Dermis blood vessel endothelial cell (primary cell): ENCODE measurements around the gene GPR27. TPM values are rescaled to one million over a fixed set of nuclear protein-coding genes. Genes with fewer than 3 reads are reported as not detected.

ENCODE experiments used
- DNase-seq: peaks from one replicate; pipeline ENCODE4 v3.0.0; 2010
- total RNA-seq: library from RNA; depleted of rRNA; stranded (reverse); fragments of >200 nt; gene quantifications from 2 replicates; pipeline ENCODE4 v1.2.3, GENCODE V29; 2014

The GPR27 gene
- total RNA-seq, 1 donor from 2014 or later = not detected

- no peak for DNase-seq
Observed at GRCh38 chr3:71733319-71733718, 20.3 kb upstream of the GPR27 start.

GRCh38 chr3:71734881-71735280 lies 18.8 kb upstream of the GPR27 start:
- DNase-seq = no peak

- no peak for DNase-seq
Observed at GRCh38 chr3:71742621-71743020, 11.0 kb upstream of the GPR27 start.

GRCh38 chr3:71744738-71745137 lies 8.9 kb upstream of the GPR27 start:
- DNase-seq = no peak

GRCh38 chr3:71751602-71752001 lies 2.1 kb upstream of the GPR27 start:
- DNase-seq = no peak

- no peak for DNase-seq
Observed at GRCh38 chr3:71752831-71753700, 589 bp upstream of the GPR27 start.

- DNase-seq = no peak
Observed at GRCh38 chr3:71754610-71755253, 1.1 kb downstream of the GPR27 start.

GRCh38 chr3:71758091-71758490 lies 4.4 kb downstream of the GPR27 start:
- no peak for DNase-seq

GRCh38 chr3:71759401-71759800 lies 5.7 kb downstream of the GPR27 start:
- DNase-seq = no peak

- DNase-seq = no peak
Observed at GRCh38 chr3:71760140-71760539, 6.5 kb downstream of the GPR27 start.

GRCh38 chr3:71763426-71763825 lies 9.8 kb downstream of the GPR27 start:
- DNase-seq = no peak

- DNase-seq = no peak
Observed at GRCh38 chr3:71771126-71771525, 17.5 kb downstream of the GPR27 start.

- DNase-seq = no peak
Observed at GRCh38 chr3:71771884-71772283, 18.2 kb downstream of the GPR27 start.

GRCh38 chr3:71776538-71776937 lies 22.9 kb downstream of the GPR27 start:
- no peak for DNase-seq

GRCh38 chr3:71778353-71778752 lies 24.7 kb downstream of the GPR27 start:
- no peak for DNase-seq

- DNase-seq = no peak
Observed at GRCh38 chr3:71779674-71780377, 26.2 kb downstream of the GPR27 start.

GRCh38 chr3:71780430-71780829 lies 26.8 kb downstream of the GPR27 start:
- DNase-seq = no peak

- no peak for DNase-seq
Observed at GRCh38 chr3:71783152-71783551, 29.5 kb downstream of the GPR27 start.

GRCh38 chr3:71784201-71784913 lies 30.7 kb downstream of the GPR27 start:
- no peak for DNase-seq

- no peak for DNase-seq
Observed at GRCh38 chr3:71784914-71785531, 31.4 kb downstream of the GPR27 start, which contains the start of gene PROK2. Gene PROK2 (minus strand): TSS chr3:71785148. CDS start chr3:71785052, 96 bp downstream.

- DNase-seq = no peak
Observed at GRCh38 chr3:71785532-71786216, 32.0 kb downstream of the GPR27 start.

GRCh38 chr3:71786217-71786549 lies 32.5 kb downstream of the GPR27 start:
- no peak for DNase-seq
